Activated CD8-positive, alpha-beta memory T cell treated with anti-CD3 and anti-CD28 coated beads, Interleukin-2, amount 50 U/mL, for 4 hours (primary cell): ENCODE measurements around the gene TRA2A.

Experiments
- DNase-seq: peaks from one replicate; pipeline ENCODE4 v3.0.0-alpha.2; 2020

The TRA2A gene

DNA sequence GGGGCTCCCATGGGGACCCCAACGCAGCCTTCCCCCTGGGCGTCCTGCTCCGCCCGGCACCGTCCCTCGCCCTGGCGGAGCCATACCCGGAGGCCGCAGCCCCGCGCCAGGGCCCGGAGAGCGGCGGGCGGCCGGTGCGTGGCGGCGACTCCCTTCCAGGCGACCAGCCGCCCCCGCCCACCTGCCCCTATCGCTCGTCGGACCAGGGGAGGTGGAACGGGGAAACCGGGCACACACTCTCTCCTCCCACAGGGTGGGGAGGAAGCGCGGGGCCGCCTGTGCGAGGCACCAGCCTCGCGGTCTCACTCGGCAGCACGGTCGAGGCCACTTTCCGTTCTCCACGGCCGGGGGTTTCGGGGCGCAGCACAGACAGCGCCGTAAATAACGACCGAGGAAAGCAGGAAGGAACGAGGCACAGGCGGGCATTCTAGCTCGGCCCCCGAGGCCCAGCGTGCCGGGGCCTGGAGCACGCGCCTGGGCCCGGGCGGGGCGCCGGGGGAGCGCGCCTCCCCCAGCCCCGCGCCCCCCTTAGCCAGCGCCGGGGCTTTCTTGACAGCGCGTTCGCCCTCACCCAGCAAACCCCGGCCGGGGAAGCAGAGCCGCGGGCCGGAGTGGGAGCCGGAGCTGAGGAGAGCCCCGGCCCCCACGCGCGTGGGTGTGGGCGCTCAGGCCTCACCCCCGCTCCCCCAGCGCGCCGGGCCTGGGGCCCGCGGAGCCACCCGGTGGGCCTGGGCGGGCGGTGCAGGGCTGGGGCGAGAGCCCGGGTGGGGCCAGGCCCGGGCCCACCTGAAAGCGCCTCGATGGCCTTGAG is 62.4 kb downstream of the TRA2A start:
- peak; percentile 44 for DNase-seq

DNA sequence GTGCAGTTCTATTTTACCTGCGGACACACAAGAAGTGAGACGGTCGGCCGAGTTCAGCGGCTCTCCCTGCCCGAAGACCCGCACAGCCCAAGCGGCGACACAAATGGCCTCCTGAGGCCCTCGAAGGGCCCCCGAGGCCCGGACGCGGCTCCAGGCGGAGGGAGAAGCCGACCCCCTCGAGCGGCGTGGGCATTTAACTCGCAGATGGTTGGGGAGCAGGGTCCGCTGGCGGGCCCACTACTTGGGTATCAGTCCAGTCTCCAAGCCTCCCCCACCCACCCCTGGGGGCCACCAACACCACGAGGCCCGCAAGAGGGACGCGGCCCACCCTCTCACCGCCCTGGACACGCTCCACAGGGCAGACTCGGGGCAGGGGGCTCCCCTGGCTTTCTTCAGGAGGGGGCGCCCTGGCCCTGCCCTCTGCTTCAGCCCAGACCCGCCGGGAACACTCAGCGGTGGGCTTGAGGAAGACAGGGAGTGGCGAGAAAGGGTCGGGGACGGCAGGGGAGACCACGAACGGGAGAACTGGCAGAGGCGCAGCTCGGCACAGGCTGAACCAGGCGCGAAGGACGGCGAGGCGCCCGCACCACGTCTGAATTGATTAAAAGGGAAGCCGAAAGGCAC is 63.1 kb downstream of the TRA2A start:
- peak; percentile 19 for DNase-seq

DNA sequence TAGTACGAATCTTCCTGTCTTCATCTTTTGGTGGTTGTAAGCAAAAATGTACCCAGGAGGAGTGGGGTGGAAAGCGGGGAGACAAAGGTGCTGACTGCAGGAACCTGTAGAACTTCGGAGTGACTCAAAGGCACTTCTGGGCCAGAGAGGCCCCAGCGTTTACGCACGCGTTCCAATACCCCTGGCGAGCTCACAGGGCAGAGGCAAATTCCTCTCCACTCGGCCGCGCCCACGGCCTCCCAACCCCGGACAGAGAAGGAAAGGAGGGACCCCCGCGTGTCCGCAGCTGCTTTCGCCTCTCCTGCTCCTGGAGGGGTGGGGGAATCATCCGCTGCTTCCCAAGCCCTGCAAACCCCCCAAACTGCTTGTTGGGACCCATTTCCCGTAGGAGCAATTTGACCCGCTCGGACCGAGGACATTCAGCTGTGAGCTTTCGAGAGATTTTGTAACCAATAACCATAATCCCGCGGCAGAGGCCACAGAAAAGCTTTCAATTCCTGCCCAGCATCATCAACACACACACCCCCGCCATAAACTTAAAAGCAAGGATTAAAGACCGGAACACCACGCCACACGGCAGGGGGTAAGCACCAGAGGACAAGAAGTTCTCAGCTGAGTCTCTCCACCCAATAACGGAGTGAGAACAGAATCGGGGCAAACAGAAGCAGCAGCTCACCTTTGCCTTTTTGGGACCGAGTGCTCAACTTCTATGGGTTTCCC is 63.8 kb downstream of the TRA2A start:
- DNase-seq, result no peak

DNA sequence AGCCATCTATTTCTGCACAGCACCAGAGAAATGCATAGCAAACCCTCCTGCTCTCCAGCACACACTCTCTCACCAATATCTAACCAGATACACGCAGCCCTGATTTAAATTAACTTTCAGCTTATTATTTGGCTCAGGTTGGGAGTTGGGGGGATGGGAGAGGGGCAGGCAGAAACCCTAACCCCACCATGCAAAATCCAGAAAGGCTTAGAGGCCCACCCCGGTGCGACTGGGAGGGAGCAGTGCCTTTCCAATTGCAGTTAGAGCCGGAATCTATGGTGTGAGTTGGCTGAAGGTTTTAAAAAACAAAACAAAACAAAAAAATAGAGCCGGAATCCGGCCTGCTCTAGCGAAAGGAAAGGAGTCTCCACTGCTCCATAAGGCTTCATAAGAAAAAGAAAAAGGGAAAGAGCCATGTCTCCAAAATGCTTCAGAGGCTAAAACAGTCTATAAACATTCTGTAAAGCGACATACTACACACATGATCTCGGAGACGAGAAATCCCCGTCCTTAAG is 64.4 kb downstream of the TRA2A start:
- DNase-seq, result no peak

DNA sequence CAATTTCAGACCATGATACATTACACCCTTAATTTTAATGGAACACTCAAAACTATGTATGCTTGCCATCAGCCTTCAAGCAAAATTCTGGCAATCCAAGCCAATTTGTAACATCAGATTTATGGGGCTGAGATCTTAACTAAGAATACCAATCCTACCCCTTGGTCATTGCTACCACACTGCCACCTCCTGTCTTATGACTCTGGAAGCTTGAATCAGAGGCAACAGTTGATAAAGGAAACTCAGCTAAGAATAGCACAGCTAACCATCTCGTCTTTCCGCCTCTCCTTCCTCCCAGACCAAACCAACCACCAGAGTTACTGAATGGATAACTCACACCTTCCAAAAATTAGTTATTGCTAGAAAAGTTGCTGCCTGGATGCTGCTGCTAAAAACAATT is 68.9 kb downstream of the TRA2A start:
- no peak for DNase-seq

DNA sequence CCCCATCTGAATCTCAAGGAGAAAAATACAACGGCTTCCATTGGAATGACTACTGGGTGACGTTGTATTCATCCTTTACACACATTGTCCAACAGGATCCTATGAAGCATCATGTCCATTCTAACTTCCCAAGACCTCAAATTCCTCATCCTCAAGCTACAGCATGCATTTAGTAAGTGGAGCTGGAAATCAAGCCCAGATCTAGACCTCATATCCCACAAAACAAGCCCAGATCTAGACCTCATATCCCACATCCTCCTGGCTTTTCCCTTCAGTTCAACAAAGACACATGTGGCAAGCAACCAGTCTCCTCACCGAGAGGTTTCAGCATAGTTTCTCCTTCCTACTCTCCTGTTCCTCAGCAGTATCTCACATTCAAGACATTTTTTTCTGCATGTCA is 73.7 kb downstream of the TRA2A start:
- no peak for DNase-seq

DNA sequence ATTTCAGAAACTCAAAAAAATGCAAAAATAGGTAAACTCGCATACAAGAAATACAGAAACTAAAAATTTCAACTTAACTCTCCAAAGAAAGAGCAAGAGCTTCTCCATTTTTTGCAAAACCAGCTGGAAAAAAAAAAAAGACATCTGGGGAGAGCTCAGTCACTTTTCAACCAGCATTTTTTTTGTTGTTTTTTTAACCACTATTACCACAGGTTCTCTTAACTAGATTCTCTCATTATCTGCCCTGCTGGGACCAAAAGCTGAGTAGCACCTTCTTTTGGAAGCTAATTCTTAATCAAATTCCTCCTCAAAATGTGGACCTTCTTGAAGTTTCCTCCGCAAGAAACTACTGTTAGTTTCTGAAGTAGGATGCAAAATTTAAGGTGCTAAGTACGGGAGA is 75.7 kb downstream of the TRA2A start:
- DNase-seq, result no peak

DNA sequence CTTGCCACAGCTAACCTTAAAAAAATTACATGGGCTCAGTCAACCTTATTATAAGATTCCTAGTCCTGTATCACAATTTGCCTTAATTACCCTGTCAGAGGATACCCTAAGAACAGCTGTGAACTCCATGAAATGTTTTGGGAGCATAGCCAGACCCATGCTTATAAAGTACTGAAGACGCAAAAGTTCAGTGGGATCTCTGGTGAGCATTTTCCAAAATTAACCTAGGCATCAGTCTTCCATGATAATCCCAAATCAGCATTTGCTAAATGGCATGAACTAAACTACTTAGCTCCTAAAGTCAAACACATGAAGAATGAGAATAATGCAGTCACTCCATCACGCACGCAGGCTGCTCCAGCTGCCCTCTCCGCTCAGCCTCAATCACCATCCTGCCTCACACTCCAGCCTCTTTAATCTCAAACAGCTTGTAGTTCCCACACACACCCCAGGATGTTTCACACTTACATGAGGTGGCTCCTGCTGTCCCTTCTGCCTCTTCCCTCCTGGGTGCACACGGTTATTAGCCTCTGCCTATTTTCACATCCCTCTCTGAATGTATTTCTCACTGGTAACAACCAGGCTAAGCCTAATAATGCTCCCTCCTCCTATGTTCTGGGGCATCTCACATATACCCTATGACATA is 76.8 kb downstream of the TRA2A start:
- DNase-seq, result no peak
